Neural cell (in vitro differentiated cells): Measurements from ENCODE around the gene ABCA12.

Source experiments
- EZH2 ChIP-seq: fragments of 200-600, 300-800 bp; shearing (Covaris generic), sonication (generic); IDR thresholded peaks from 2 replicates; pipeline ENCODE4 v1.6.1; 2014; ENCODE audit warnings: antibody characterized with exemption, low read length, borderline replicate concordance, mild to moderate bottlenecking; ENCODE audit not compliant: insufficient read depth, poor library complexity, severe bottlenecking
- TF ChIP-seq, protein P1 (sequence below): fragments of 450-650 bp; IDR thresholded peaks from 2 replicates; pipeline ENCODE4 v1.5.1; 2014; ENCODE audit warnings: antibody characterized with exemption, mild to moderate bottlenecking, moderate library complexity; ENCODE audit not compliant: poor library complexity, severe bottlenecking

- TF ChIP-seq, protein P1, sequence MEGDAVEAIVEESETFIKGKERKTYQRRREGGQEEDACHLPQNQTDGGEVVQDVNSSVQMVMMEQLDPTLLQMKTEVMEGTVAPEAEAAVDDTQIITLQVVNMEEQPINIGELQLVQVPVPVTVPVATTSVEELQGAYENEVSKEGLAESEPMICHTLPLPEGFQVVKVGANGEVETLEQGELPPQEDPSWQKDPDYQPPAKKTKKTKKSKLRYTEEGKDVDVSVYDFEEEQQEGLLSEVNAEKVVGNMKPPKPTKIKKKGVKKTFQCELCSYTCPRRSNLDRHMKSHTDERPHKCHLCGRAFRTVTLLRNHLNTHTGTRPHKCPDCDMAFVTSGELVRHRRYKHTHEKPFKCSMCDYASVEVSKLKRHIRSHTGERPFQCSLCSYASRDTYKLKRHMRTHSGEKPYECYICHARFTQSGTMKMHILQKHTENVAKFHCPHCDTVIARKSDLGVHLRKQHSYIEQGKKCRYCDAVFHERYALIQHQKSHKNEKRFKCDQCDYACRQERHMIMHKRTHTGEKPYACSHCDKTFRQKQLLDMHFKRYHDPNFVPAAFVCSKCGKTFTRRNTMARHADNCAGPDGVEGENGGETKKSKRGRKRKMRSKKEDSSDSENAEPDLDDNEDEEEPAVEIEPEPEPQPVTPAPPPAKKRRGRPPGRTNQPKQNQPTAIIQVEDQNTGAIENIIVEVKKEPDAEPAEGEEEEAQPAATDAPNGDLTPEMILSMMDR, result no peak
- no peak for TF ChIP-seq EZH2
Observed at GRCh38 chr2:215107216-215108056, 31.0 kb downstream of the ABCA12 start.
